HepG2 (cell line): ENCODE data around the gene ELOVL5. TPM values are rescaled to one million over a fixed set of nuclear protein-coding genes. Genes with fewer than 3 reads are reported as not detected.
A peak's percentile ranks its signal among the peaks of the same experiment; 100 is the strongest.

Experiments used
- ATF2 ChIP-seq: sonication (generic); formaldehyde crosslinking; IDR thresholded peaks from 2 replicates; pipeline ENCODE4 v1.4.0; 2020; ENCODE audit warnings: missing genetic modification reagents
- CBX2 ChIP-seq, 2 experiments: fragments of 200-600 bp in 1 of 2; sonication (generic); formaldehyde crosslinking in 1 of 2; IDR thresholded peaks; 2 replicates each; pipeline versions ENCODE4 v1.7.0 to v1.8.1; 2018 to 2022; ENCODE audit warnings: low read depth in 2 of 2, low read length in 1 of 2, mild to moderate bottlenecking in 1 of 2, missing genetic modification reagents in 1 of 2
- ERF ChIP-seq: IDR thresholded peaks from 2 replicates; pipeline ENCODE4 v1.6.1; 2018; ENCODE audit warnings: missing biosample characterization, missing genetic modification reagents
- FOXA3 ChIP-seq: IDR thresholded peaks from 2 replicates; pipeline ENCODE4 v1.6.1; 2016; ENCODE audit warnings: missing genetic modification reagents, missing compliant biosample characterization
- HNF1A ChIP-seq, 2 experiments: sonication (generic) in 1 of 2; formaldehyde crosslinking in 1 of 2; IDR thresholded peaks; 2 replicates each; pipeline versions ENCODE4 v1.4.0 to v1.6.1; 2016 to 2020; ENCODE audit warnings: borderline replicate concordance in 1 of 2, low read depth in 1 of 2, mild to moderate bottlenecking in 1 of 2, missing genetic modification reagents in 1 of 2
- HNF4A ChIP-seq: sonication (generic); formaldehyde crosslinking; IDR thresholded peaks from 2 replicates; pipeline ENCODE4 v1.4.0; 2020; ENCODE audit warnings: missing genetic modification reagents
- HOXD1 ChIP-seq: sonication (generic); formaldehyde crosslinking; IDR thresholded peaks from 2 replicates; pipeline ENCODE4 v1.5.0; 2020; ENCODE audit warnings: missing genetic modification reagents
- JUN ChIP-seq: sonication (generic); formaldehyde crosslinking; IDR thresholded peaks from 2 replicates; pipeline ENCODE4 v1.4.0; 2020; ENCODE audit warnings: mild to moderate bottlenecking, missing genetic modification reagents
- KDM5A ChIP-seq: fragments of 200-600 bp; sonication (generic); IDR thresholded peaks from 2 replicates; pipeline ENCODE4 v1.7.0; 2018; ENCODE audit warnings: antibody characterized with exemption, mild to moderate bottlenecking, low read length, borderline replicate concordance
- MAF1 ChIP-seq: sonication (generic); formaldehyde crosslinking; IDR thresholded peaks from 2 replicates; pipeline ENCODE4 v1.5.0; 2020; ENCODE audit warnings: missing genetic modification reagents, borderline replicate concordance
- MIXL1 ChIP-seq: IDR thresholded peaks from 2 replicates; pipeline ENCODE4 v1.6.1; 2016
- RAD21 ChIP-seq: fragments of 450-650 bp; formaldehyde crosslinking; IDR thresholded peaks from 2 replicates; pipeline ENCODE4 v1.5.0; 2020; ENCODE audit warnings: mild to moderate bottlenecking
- SIN3B ChIP-seq: fragments of 150-350 bp; IDR thresholded peaks from 2 replicates; pipeline ENCODE4 v1.6.1; 2014; ENCODE audit warnings: low read length
- SIX1 ChIP-seq: sonication (generic); formaldehyde crosslinking; IDR thresholded peaks from 2 replicates; pipeline ENCODE4 v1.4.0; 2020; ENCODE audit warnings: missing genetic modification reagents, borderline replicate concordance
- TAF15 ChIP-seq: fragments of 200-400 bp; formaldehyde crosslinking; IDR thresholded peaks from one replicate; pipeline ENCODE4 v1.6.1; 2018; ENCODE audit warnings: mild to moderate bottlenecking, low read depth, low read length; ENCODE audit not compliant: poor library complexity, severe bottlenecking
- TBP ChIP-seq: sonication (generic); formaldehyde crosslinking; IDR thresholded peaks from 2 replicates; pipeline ENCODE4 v1.5.0; 2020; ENCODE audit warnings: missing genetic modification reagents
- TBX2 ChIP-seq: sonication (generic); formaldehyde crosslinking; IDR thresholded peaks from 2 replicates; pipeline ENCODE4 v1.5.0; 2020; ENCODE audit warnings: missing genetic modification reagents, mild to moderate bottlenecking, borderline replicate concordance
- THAP8 ChIP-seq: sonication (generic); formaldehyde crosslinking; IDR thresholded peaks from 2 replicates; pipeline ENCODE4 v1.5.1; 2020; ENCODE audit warnings: missing genetic modification reagents, mild to moderate bottlenecking, borderline replicate concordance
- XRCC5 ChIP-seq: fragments of 200-400 bp; formaldehyde crosslinking; optimal IDR thresholded peaks from 2 replicates; pipeline ENCODE3; 2017; ENCODE audit warnings: mild to moderate bottlenecking, low read length
- ZNF350 ChIP-seq: sonication (generic); formaldehyde crosslinking; IDR thresholded peaks from 2 replicates; pipeline ENCODE4 v1.4.0; 2020; ENCODE audit warnings: mild to moderate bottlenecking, low read depth, missing genetic modification reagents, borderline replicate concordance
- ZNF569 ChIP-seq: sonication (generic); formaldehyde crosslinking; IDR thresholded peaks from 2 replicates; pipeline ENCODE4 v1.5.0; 2020; ENCODE audit warnings: mild to moderate bottlenecking, missing genetic modification reagents, moderate library complexity, borderline replicate concordance
- polyA plus RNA-seq, 8 experiments: library from polyadenylated mRNA; depleted of rRNA in 3 of 8; stranded (reverse) in 7 of 8; unstranded in 1 of 8; fragments of >200 nt; fragmentation: Illumina TruSeq in 4 of 8; extraction: Trizol in 4 of 8; gene quantifications; 2 replicates each; pipeline versions ENCODE4 v1.2.1 to v1.2.3, GENCODE V29; 2011 to 2016; ENCODE audit warnings: low read depth in 4 of 8, missing spikeins in 1 of 8, mixed read lengths in 1 of 8; ENCODE audit not compliant: insufficient read depth in 1 of 8
- total RNA-seq, 5 experiments: library from RNA; depleted of rRNA; stranded (reverse); fragments of >200 nt; fragmentation: Illumina TruSeq; extraction: Trizol; gene quantifications; 2 replicates each; pipeline ENCODE4 v1.2.3, GENCODE V29; 2016; ENCODE audit warnings: low read depth in 1 of 5
- TF ChIP-seq, protein P1 (sequence below): sonication (generic); formaldehyde crosslinking; IDR thresholded peaks from 2 replicates; pipeline ENCODE4 v1.8.0; 2022; ENCODE audit warnings: mild to moderate bottlenecking, missing genetic modification reagents

ELOVL5 gene
- total and polyA plus RNA-seq, 2 of the 13 experiments (the other 11 are each of a cell fraction or from before 2014, with no cell fraction given): 50.1 to 72.4 TPM

GRCh38 chr6:53301801-53302537 lies 46.8 kb downstream of the ELOVL5 start (continued):
- TF ChIP-seq TBX2 (peak; percentile 70; the same call in 1 of the 2 replicates), SIX1 (CRISPR knock-in tag) (peak; percentile 21; the same call in 1 of the 2 replicates), TBP (no peak), ERF (peak; percentile 33; the same call in 1 of the 2 replicates), TAF15 (no peak), MIXL1 (peak; percentile 66; the same call in 1 of the 2 replicates), HNF1A (IDR thresholded peaks at IDR 0.05; ENCODE audit: low read depth) (0 out of 2 replicates have a peak, but pooled peaks have one; percentile 27), HNF1A (CRISPR knock-in tag; IDR thresholded peaks at IDR 0.05; ENCODE audit: borderline replicate concordance) (peak; percentile 37; the same call in 1 of the 2 replicates), THAP8 (CRISPR knock-in tag) (no peak), ATF2 (CRISPR knock-in tag) (0 out of 2 replicates have a peak, but pooled peaks have one; percentile 21), KDM5A (no peak), FOXA3 (CRISPR knock-in tag) (peak; percentile 88), CBX2 (IDR thresholded peaks at IDR 0.05; ENCODE audit: low read depth, low read length) (no peak), CBX2 (CRISPR knock-in tag; IDR thresholded peaks at IDR 0.05; ENCODE audit: low read depth) (no peak), MAF1 (CRISPR knock-in tag) (no peak), ZNF350 (no peak), HNF4A (peak; percentile 66), XRCC5 (peak; percentile 56), ZNF569 (CRISPR knock-in tag) (no peak), JUN (CRISPR knock-in tag) (no peak), SIN3B (no peak), HOXD1 (CRISPR knock-in tag) (no peak), RAD21 (CRISPR knock-in tag) (no peak)
- TF ChIP-seq, protein P1, sequence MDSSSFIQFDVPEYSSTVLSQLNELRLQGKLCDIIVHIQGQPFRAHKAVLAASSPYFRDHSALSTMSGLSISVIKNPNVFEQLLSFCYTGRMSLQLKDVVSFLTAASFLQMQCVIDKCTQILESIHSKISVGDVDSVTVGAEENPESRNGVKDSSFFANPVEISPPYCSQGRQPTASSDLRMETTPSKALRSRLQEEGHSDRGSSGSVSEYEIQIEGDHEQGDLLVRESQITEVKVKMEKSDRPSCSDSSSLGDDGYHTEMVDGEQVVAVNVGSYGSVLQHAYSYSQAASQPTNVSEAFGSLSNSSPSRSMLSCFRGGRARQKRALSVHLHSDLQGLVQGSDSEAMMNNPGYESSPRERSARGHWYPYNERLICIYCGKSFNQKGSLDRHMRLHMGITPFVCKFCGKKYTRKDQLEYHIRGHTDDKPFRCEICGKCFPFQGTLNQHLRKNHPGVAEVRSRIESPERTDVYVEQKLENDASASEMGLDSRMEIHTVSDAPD (CRISPR knock-in tag): no peak
